HepG2 (cell line): ENCODE results near the gene CTCF. TPM values are rescaled to one million over a fixed set of nuclear protein-coding genes. Genes with fewer than 3 reads are reported as not detected.

Source experiments
- ATAC-seq: fragments of 200-7000 bp; cut with Tn5 transposase; 3 replicates; pipeline ENCODE4 v1.9.1; 2020; ENCODE audit warnings: mild to moderate bottlenecking, moderate library complexity
- BruUV-seq: library from RNA; stranded (reverse); fragments of 400-500 nt; replicated peaks from 2 replicates; lab custom pipeline; 2021; lab: Mats Ljungman, UMichigan
- CTCF ChIA-PET: fragments of 300-600 bp; formaldehyde crosslinking; extraction: SDS; loops from one replicate; lab custom pipeline; 2021; ENCODE audit warnings: low total read pairs, inconsistent platforms, low intra/inter-chr PET ratio; lab: Yijun Ruan, JAX
- POLR2A ChIA-PET: fragments of 350-600 bp; sonication (Branson Sonifier 250); formaldehyde crosslinking; loops from one replicate; lab custom pipeline; 2020; ENCODE audit warnings: antibody characterized with exemption, inconsistent platforms; lab: Yijun Ruan, JAX
- DNase-seq: peaks from one replicate; pipeline ENCODE4 v3.0.0-alpha.2; 2015; ENCODE audit warnings: low spot score
- FAIRE-seq: peaks from 3 replicates; lab custom pipeline; 2011; peaks lifted over from hg19 to GRCh38; lab: Jason Lieb, UNC
- H2AFZ ChIP-seq: one replicate; pipeline ENCODE4 v1.6.1; 2011; ENCODE audit warnings: low read length, inconsistent platforms
- H3K27ac ChIP-seq: fragments of 300-600 bp; 3 replicates; pipeline ENCODE4 v1.8.0; 2011; ENCODE audit warnings: mixed run types, mild to moderate bottlenecking, mixed read lengths, low read length, inconsistent platforms; ENCODE audit not compliant: insufficient read depth; ENCODE audit errors: extremely low read length
- H3K27me3 ChIP-seq, 2 experiments: fragments of 200-600 bp in 1 of 2; 2 replicates in 1 of 2; 3 replicates in 1 of 2; pipeline versions ENCODE4 v1.6.0 to v1.8.0; 2011; ENCODE audit warnings: low read length in 2 of 2, mild to moderate bottlenecking in 2 of 2, moderate library complexity in 2 of 2, inconsistent platforms in 1 of 2; ENCODE audit not compliant: insufficient read depth in 2 of 2, control insufficient read depth in 1 of 2
- H3K36me3 ChIP-seq, 2 experiments: fragments of 200-600 bp in 1 of 2; replicated peaks in 1 of 2; 2 replicates in 1 of 2; 3 replicates in 1 of 2; pipeline versions ENCODE4 v1.5.1 to v1.8.0; 2011; ENCODE audit warnings: low read length in 2 of 2, inconsistent platforms in 1 of 2; ENCODE audit not compliant: insufficient read depth in 2 of 2, control insufficient read depth in 1 of 2
- H3K4me1 ChIP-seq: 2 replicates; pipeline ENCODE4 v1.5.1; 2012; ENCODE audit warnings: low read length, inconsistent platforms; ENCODE audit not compliant: insufficient read depth
- H3K4me2 ChIP-seq: 2 replicates; pipeline ENCODE4 v1.6.0; 2011; ENCODE audit warnings: low read depth, low read length, inconsistent platforms
- H3K4me3 ChIP-seq, 3 experiments: fragments of 200-600 bp in 1 of 3; sonication (generic), shearing (Covaris generic) in 1 of 3; replicated peaks in 1 of 3; 2 replicates each; pipeline ENCODE4 v1.5.1; 2011 to 2016; ENCODE audit warnings: low read length in 3 of 3, inconsistent platforms in 2 of 3, low read depth in 2 of 3, mild to moderate bottlenecking in 2 of 3, control low read depth in 1 of 3, mixed read lengths in 1 of 3; ENCODE audit not compliant: insufficient read depth in 1 of 3
- H3K79me2 ChIP-seq: one replicate; pipeline ENCODE4 v1.6.1; 2011; ENCODE audit warnings: low read length, inconsistent platforms; ENCODE audit not compliant: insufficient read depth
- H3K9ac ChIP-seq: 2 replicates; pipeline ENCODE4 v1.6.0; 2011; ENCODE audit warnings: mild to moderate bottlenecking, low read depth, low read length, inconsistent platforms; ENCODE audit not compliant: insufficient read depth
- H3K9me3 ChIP-seq: 2 replicates; pipeline ENCODE4 v1.5.1; 2012; ENCODE audit warnings: mild to moderate bottlenecking, low read length
- H4K20me1 ChIP-seq: 2 replicates; pipeline ENCODE4 v1.6.0; 2011; ENCODE audit warnings: inconsistent platforms, mild to moderate bottlenecking, low read length, moderate library complexity; ENCODE audit not compliant: insufficient read depth
- AGO2 ChIP-seq: fragments of 200-400 bp; formaldehyde crosslinking; optimal IDR thresholded peaks from 2 replicates; pipeline ENCODE3; 2017; ENCODE audit warnings: mild to moderate bottlenecking, low read depth, low read length, moderate library complexity
- BHLHE40 ChIP-seq: IDR thresholded peaks from 2 replicates; pipeline ENCODE4 v1.6.1; 2011; ENCODE audit warnings: low read length, improper control_type of control experiment
- FLYWCH1 ChIP-seq: sonication (generic); formaldehyde crosslinking; IDR thresholded peaks from 2 replicates; pipeline ENCODE4 v1.8.1; 2023; ENCODE audit warnings: mild to moderate bottlenecking, missing genetic modification reagents
- FOSL1 ChIP-seq: sonication (generic); formaldehyde crosslinking; IDR thresholded peaks from 2 replicates; pipeline ENCODE4 v1.9.0; 2021; ENCODE audit warnings: missing genetic modification reagents, borderline replicate concordance
- NR1H2 ChIP-seq: sonication (generic); formaldehyde crosslinking; IDR thresholded peaks from 2 replicates; pipeline ENCODE4 v1.8.1; 2022; ENCODE audit warnings: low read depth, missing genetic modification reagents, borderline replicate concordance
- THAP8 ChIP-seq: sonication (generic); formaldehyde crosslinking; IDR thresholded peaks from 2 replicates; pipeline ENCODE4 v1.5.1; 2020; ENCODE audit warnings: missing genetic modification reagents, mild to moderate bottlenecking, borderline replicate concordance
- ZFY ChIP-seq: sonication (generic); formaldehyde crosslinking; IDR thresholded peaks from 2 replicates; pipeline ENCODE4 v1.4.0; 2020; ENCODE audit warnings: missing genetic modification reagents
- ZNF468 ChIP-seq: sonication (generic); formaldehyde crosslinking; IDR thresholded peaks from 2 replicates; pipeline ENCODE4 v1.8.0; 2022; ENCODE audit warnings: mild to moderate bottlenecking, moderate library complexity, missing genetic modification reagents
- WGBS: methylation state at CpG from one replicate; pipeline ENCODE4 v1.1.6; 2017; ENCODE audit warnings: low lambda C conversion rate; 5-methylcytosine and 5-hydroxymethylcytosine counted together
- in situ Hi-C: cut with HindIII; loops from 2 replicates; pipeline ENCODE4 v1.10.0; 2017; ENCODE audit warnings: low pct_unique_long_range_greater_than_20kb; ENCODE audit not compliant: extremely low pct_ligation_motif_present
- intact Hi-C: fragments of 100-400 bp; cut with micrococcal nuclease; formaldehyde crosslinking; loops from one replicate; pipeline ENCODE4 v1.10.0; 2022; ENCODE audit not compliant: unreplicated experiment
- polyA plus RNA-seq, 8 experiments: library from polyadenylated mRNA; depleted of rRNA in 3 of 8; stranded (reverse) in 7 of 8; unstranded in 1 of 8; fragments of >200 nt; fragmentation: Illumina TruSeq in 4 of 8; extraction: Trizol in 4 of 8; gene quantifications; 2 replicates each; pipeline versions ENCODE4 v1.2.1 to v1.2.3, GENCODE V29; 2011 to 2016; ENCODE audit warnings: low read depth in 4 of 8, missing spikeins in 1 of 8, mixed read lengths in 1 of 8; ENCODE audit not compliant: insufficient read depth in 1 of 8
- total RNA-seq, 5 experiments: library from RNA; depleted of rRNA; stranded (reverse); fragments of >200 nt; fragmentation: Illumina TruSeq; extraction: Trizol; gene quantifications; 2 replicates each; pipeline ENCODE4 v1.2.3, GENCODE V29; 2016; ENCODE audit warnings: low read depth in 1 of 5

The CTCF gene
- total and polyA plus RNA-seq, 2 of the 13 experiments (the other 11 are each of a cell fraction or from before 2014, with no cell fraction given), result 19.5 to 37.5 TPM

GRCh38 chr16:67544844-67545664, 17.3 kb upstream of the CTCF start:
- no TSS peak for BruUV-seq
- POLR2A ChIA-PET, result interaction anchor here (0.9 kb wide), 1 partner anchor 9 kb away, joined by 3 read pairs; no protein-coding TSS in a partner anchor
- H3K4me1 ChIP-seq, result peaks cover 4% of the 10 kb centered on the region; the same call in 1 of the 2 replicates
- TF ChIP-seq FOSL1 (CRISPR knock-in tag) (no peak), ZNF468 (CRISPR knock-in tag) (no peak), AGO2 (peak; percentile 49), BHLHE40 (no peak)
- TF ChIP-seq, all 625 proteins: peak for 1
- no peak overlapping the region for H3K4me3 ChIP-seq
- no peaks in the 10 kb centered on the region for H3K27me3 ChIP-seq
- DNase-seq (no peak), FAIRE-seq (no peak), ATAC-seq (no peak)
- in situ Hi-C loops, result loop anchor here (5.0 kb wide), 1 partner anchor 102 kb away; the partner anchor contains the start of gene CARMIL2
- peaks cover 13 to 20% of the 10 kb centered on the region in 2 experiments; a peak in 4 of 5 replicates for H3K36me3 ChIP-seq
- H3K9ac ChIP-seq, result no peak overlapping the region
- intact Hi-C loops, result no loop called here
- H4K20me1 ChIP-seq, result no peaks in the 10 kb centered on the region; the same call in 1 of the 2 replicates
- H3K79me2 ChIP-seq, result no peaks in the 10 kb centered on the region
- no peak overlapping the region for H3K4me2 ChIP-seq
- H2AFZ ChIP-seq, result no peak overlapping the region
- 89% methylated on average over 13 of the region's 15 CpGs for WGBS
- no peak overlapping the region for H3K27ac ChIP-seq
- no peaks in the 10 kb centered on the region for H3K9me3 ChIP-seq
- CTCF ChIA-PET, result interaction anchor here (0.6 to 3.5 kb wide), 2 partner anchors 24 kb away, joined by 3 to 22 read pairs; no protein-coding TSS in a partner anchor

- no peak overlapping the region for H3K4me2 ChIP-seq
- no peak for TF ChIP-seq FLYWCH1 (CRISPR knock-in tag)
- no peak for TF ChIP-seq THAP8
- TF ChIP-seq ZFY (CRISPR knock-in tag), result 0 out of 2 replicates have a peak, but pooled peaks have one; percentile 15
- no peak for TF ChIP-seq NR1H2 (CRISPR knock-in tag)
- H3K36me3 ChIP-seq, result peaks cover 12 to 16% of the 10 kb centered on the region in 2 experiments; a peak in 4 of 5 replicates
- CTCF ChIA-PET, result interaction anchor here (0.6 to 2.1 kb wide), 2 partner anchors 25 kb away, joined by 3 to 33 read pairs; no protein-coding TSS in a partner anchor
- BruUV-seq, result no TSS peak
- no peak overlapping the region for H3K4me3 ChIP-seq
- no peaks in the 10 kb centered on the region for H3K79me2 ChIP-seq
- no peak overlapping the region for H2AFZ ChIP-seq
- DNase-seq (no peak), FAIRE-seq (no peak), ATAC-seq (no peak)
- H3K9me3 ChIP-seq, result no peaks in the 10 kb centered on the region
- no peaks in the 10 kb centered on the region; the same call in 1 of the 2 replicates for H4K20me1 ChIP-seq
- in situ Hi-C loops (loop anchor here (5.0 kb wide), 1 partner anchor 102 kb away; the partner anchor contains the start of gene CARMIL2), intact Hi-C loops (no loop called here)
- POLR2A ChIA-PET, result interaction anchor here (0.9 kb wide), 1 partner anchor 9 kb away, joined by 3 read pairs; no protein-coding TSS in a partner anchor
- H3K4me1 ChIP-seq, result peaks cover 4% of the 10 kb centered on the region; the same call in 1 of the 2 replicates
- WGBS, result 94% methylated on average over 13 of the region's 14 CpGs
- no peaks in the 10 kb centered on the region for H3K27me3 ChIP-seq
- H3K27ac ChIP-seq, result no peak overlapping the region
- H3K9ac ChIP-seq, result no peak overlapping the region
Observed at GRCh38 chr16:67545665-67546024, 16.7 kb upstream of the CTCF start.
